NK-92 (cell line): ENCODE measurements around the gene VPS13D.
"Not testable (repeated sequence)": the region's sequence is repeated elsewhere in the genome, so short reads cannot be mapped to it uniquely, and the experiment has no call there.

Source experiments
- DNase-seq: peaks from one replicate; lab custom pipeline; 2025; ENCODE audit not compliant: unreplicated experiment; lab: John Stamatoyannopoulos, UW

The VPS13D gene

DNA sequence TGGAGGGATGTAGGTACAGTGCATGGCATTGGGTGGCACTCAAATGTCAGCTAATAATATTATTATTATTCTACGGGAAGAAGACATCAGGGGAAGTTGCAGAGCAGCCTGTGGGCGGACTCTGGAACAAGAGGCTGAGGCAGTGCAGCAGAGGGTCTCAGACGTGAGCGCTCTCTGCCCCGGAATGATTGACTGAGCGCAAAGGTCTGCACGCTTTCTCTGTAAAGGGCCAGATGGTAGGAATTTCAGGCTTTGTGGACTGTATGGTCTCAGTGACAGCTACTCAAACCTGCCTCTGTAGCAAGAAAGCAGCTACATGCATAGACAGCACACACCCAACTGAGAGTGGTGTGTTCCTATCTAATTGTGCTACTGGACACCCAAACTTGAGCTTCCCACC lies 29.6 kb upstream of the VPS13D start:
- no peak for DNase-seq

DNA sequence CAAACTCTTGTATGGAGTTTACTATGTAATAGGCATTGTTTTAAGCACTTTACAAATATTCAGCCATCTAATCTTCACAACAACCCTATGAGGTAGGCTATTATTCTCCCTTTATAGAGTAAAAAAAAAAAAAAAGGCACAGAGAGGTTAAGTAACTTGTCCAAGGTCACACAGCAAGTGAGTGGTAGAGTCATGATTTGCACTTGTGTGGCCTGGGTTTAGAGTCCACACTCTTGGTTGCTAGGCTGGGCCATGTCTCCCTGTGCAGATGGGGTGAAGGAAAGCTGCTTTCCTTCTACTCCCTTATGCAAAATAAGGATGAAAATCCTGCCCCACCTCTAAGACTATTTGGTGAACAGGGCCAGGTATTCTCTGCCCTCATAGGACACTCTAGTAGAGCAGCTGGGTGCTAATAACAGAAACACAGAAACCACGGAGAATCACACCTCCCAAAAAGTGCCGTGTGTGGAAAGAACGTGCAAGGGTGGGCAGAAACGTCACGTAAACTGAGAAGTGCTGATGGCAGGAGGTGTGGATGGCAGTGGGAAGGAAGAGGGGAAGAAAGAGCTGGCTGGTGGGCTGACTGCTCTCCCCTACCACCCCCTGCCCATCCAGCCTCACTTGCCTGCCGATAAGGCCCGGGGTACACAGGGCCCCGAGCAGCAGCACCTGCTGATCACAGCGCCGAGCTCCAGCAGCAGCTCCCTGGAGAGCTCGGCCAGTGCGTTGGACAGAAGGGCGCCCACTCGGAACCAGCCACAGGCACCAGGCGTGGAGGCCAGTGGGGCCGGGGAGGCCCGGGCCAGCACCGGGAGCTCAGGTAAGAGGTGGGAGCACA lies 28.3 kb upstream of the VPS13D start:
- no peak for DNase-seq

DNA sequence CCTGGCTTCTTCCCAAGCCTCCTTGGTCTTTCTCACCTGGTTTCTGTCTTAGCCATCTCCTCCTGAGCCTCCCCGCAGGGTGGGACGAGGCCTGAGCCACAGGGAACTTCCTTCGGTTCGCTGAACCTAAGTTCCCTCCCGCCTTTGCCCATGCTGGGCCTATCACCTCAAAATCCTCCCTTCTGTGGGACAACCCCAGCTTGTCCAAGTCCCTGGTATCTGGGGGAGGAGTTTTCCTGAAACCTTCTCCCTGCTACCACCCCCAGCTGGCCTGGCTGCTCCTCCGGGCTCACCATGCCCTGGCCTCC lies 27.7 kb upstream of the VPS13D start:
- no peak for DNase-seq

GRCh38 chr1:12202577-12202976 lies 27.3 kb upstream of the VPS13D start:
- no peak for DNase-seq

GRCh38 chr1:12203216-12204007 lies 26.4 kb upstream of the VPS13D start:
- no peak for DNase-seq

DNA sequence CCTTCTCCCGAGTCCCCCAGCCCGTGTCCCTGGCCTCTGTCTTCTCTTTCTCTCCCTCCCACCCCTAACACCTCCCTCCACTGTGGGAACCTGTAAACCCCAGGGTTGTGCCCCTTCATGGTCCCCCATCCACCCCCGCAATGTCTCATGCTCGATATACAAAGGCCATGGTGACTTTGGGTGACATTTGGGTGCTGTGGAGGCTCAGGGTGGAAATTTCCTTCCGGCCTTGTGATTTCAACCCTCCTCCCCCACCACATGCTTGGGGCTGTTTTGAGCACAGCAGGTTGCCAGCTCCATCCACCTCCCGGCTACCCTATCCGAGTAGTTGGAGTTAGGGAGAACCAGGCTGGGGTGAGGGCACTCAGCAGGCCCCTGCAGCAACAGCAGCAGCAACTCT lies 25.7 kb upstream of the VPS13D start:
- no peak for DNase-seq

DNA sequence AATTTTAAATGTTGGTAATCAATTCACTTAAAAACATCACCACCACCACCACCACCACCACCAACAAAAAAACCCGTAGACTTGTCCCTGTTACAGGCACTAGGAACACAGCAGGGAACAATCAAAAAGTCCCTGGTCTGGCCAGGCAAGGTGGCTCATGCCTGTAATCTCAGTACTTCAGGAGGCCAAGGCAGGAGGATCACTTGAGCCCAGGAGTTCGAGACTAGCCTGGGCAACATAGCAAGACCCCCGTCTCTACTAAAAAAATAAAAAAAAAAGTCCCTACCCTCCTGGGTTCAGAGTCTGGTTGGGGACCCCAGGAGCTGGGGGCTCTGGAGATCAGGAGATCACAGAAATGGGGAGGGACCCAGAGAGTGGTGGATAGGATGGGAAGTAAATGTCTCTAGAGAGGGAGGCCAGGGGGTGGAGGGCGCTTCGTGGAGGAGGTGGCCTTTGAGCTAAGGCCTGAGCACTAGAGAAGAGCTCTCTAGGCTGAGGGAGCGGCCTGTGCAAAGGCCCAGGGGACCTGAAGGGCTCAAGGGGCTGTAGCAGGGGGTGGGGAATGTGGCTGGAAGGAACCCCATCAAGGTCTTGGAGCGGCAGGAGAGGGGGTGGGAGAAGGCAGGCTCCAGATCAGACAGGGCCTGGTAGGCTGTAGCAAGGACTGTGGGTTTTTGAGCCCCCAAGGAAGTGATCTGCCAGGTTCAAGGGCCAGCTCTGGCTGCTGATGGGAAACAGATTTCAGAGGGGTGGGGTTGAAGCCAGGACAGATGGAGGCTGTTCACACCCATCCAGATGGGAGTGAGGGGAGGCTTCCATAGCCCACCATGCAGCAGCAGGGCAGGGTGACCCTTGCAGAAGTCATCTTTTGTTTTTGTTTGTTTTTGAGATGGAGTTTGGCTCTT lies 24.8 kb upstream of the VPS13D start:
- no peak for DNase-seq

DNA sequence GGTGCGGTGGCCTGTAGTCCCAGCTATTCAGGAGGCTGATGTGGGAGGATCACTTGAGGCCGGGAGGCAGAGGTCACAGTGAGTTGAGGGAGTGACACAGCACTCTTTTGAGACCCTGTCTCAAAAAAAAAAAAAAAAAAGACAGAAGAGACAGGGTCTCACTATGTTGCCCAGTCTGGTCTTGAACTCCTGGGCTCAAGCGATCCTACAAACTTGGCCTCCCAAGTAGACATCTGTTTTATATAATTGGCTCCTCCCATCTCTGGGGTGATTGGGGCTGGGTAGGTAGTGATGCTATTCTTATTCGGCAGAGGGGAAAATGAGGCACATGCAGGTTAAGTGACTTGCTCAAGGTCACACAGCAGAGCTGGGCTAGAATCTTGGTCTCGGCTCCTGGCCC lies 23.6 kb upstream of the VPS13D start:
- no peak for DNase-seq

DNA sequence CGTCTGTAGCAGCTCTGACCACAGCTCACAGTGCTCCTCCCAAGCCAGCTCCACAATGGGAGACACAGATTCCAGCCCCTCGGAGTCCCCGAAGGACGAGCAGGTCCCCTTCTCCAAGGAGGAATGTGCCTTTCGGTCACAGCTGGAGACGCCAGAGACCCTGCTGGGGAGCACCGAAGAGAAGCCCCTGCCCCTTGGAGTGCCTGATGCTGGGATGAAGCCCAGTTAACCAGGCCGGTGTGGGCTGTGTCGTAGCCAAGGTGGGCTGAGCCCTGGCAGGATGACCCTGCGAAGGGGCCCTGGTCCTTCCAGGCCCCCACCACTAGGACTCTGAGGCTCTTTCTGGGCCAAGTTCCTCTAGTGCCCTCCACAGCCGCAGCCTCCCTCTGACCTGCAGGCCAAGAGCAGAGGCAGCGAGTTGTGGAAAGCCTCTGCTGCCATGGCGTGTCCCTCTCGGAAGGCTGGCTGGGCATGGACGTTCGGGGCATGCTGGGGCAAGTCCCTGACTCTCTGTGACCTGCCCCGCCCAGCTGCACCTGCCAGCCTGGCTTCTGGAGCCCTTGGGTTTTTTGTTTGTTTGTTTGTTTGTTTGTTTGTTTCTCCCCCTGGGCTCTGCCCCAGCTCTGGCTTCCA lies 22.9 kb upstream of the VPS13D start:
- no peak for DNase-seq

GRCh38 chr1:12208271-12208670 lies 21.6 kb upstream of the VPS13D start:
- no peak for DNase-seq

- DNase-seq, result peak; percentile 42
These were observed 20.9 kb upstream of the VPS13D start for GRCh38 chr1:12208764-12209494.

DNA sequence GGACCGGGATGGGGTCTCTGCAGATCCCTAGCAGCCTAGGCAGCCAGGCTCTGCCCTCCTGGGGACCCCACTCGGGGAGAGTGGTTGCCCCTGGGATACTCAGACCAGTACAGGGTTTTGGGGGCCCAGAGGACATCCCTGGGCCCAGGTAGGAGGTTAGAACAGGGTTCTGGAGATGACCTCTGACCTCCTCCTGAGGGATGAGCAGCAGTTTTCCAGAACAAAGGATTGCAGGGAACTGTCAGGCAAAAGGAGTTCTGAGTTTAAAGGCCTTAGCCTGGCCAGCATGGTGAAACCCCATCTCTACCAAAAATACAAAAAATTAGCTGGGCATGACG lies 20.4 kb upstream of the VPS13D start:
- DNase-seq, result no peak

GRCh38 chr1:12215118-12215961 lies 14.5 kb upstream of the VPS13D start:
- DNase-seq, result no peak

- no peak for DNase-seq
These were observed 10.0 kb upstream of the VPS13D start for GRCh38 chr1:12219800-12220199.

DNA sequence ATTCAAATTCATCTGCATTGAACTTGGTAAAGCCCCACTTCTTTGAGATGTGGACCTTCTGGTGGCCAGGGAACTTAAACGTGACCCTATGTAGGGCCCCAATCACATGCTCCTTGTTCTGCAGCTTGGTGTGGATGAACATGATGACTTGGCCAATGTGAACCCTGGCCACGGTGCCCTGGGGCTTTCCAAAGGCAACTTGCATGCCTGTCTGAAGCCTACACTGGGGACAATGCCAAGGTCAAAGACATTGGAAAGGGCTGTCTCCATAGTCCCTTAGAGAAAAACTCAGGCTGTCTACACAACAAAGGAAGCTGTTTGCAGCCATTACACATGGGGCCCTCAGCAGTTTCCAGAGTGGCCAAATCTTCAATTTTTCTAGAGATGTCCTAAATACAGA lies 8.9 kb upstream of the VPS13D start:
- no peak for DNase-seq

- DNase-seq, result not testable (repeated sequence)
These were observed 7.1 kb upstream of the VPS13D start for GRCh38 chr1:12222700-12223099.

DNA sequence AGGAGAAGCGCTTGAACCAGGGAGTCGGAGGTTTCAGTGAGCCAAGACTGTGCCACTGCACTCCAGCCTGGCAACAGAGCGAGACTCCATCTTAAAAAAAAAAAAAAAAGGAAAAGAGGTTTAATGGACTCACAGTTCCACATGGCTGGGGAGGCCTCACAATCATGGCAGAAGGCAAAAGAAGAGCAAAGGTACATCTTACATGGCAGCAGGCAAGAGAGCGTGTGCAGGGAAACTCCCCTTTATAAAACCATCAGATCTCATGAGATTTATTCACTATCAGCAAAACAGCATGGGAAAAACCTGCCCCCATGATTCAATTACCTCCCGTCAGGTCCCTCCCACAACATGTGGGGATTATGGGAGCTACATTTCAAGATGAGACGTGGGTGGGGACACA lies 5.7 kb upstream of the VPS13D start:
- DNase-seq, result not testable (repeated sequence)

- DNase-seq, result no peak
These were observed 851 bp upstream of the VPS13D start for GRCh38 chr1:12228979-12229378.

DNA sequence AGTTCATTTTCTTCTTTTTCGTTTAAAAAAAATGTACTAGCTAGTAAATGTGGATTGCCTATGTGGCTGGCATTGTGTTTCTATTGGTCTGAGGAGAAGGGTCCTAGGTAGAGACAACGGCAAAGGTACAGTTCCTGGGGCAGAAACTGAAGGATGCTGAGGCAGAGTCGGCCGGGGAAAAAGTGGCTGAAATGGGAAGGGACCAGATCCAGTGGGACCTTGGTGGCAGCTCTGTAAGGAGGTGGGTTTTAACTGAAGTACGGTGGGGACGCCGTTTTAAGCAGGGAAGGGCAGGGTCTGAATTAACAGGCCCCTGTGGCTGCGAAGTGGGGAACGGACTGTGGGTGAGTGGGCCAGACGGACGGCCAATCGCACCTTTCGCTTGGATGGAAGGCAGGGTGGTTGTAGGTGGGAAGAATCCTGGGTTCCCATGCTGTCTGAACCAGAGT lies 420 bp upstream of the VPS13D start:
- no peak for DNase-seq
